ENCODE data around the gene TUBAL3. TPM values are rescaled to one million over a fixed set of nuclear protein-coding genes. Genes with fewer than 3 reads are reported as not detected.

The TUBAL3 gene
- total RNA-seq, 2 donors from 2014 or later: not detected

DNA sequence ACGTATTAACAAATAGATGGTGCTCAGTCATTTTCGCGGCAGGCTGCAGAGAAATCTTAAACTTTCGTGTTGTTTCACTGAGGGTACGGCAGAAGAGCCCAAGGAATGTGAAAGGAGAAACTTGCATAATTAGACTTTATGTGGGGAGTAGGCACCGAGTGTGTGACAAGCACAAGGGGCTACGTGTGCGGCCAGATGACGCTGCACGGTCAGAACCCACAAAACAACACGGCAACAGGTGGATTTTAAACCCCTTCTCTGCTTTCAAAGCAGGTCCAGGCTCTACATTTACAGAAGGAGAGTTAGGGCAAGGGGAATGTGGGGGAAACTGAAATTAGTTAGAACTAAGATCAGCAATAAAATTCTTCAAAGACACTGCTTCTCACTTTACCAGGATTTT, 40.3 kb downstream of the TUBAL3 start:
- Histone ChIP-seq H3K4me3 (no peak overlapping the region), H3K27me3 (no peaks in the 10 kb centered on the region), H3K27ac (no peak overlapping the region), H3K4me1 (peaks cover 9% of the 10 kb centered on the region), H3K36me3 (replicated peaks in 1 of 2; ENCODE audit: insufficient read depth in 1 of 2, low read depth in 2 of 2) (no peaks in the 10 kb centered on the region), H3K9me3 (no peaks in the 10 kb centered on the region)
- ATAC-seq (no peak), DNase-seq (no peak)
- intact Hi-C loops (cut with DNase I): no loop called here
- TF ChIP-seq POLR2A (IDR thresholded peaks at IDR 0.05): no peak
- TF ChIP-seq, protein P1, sequence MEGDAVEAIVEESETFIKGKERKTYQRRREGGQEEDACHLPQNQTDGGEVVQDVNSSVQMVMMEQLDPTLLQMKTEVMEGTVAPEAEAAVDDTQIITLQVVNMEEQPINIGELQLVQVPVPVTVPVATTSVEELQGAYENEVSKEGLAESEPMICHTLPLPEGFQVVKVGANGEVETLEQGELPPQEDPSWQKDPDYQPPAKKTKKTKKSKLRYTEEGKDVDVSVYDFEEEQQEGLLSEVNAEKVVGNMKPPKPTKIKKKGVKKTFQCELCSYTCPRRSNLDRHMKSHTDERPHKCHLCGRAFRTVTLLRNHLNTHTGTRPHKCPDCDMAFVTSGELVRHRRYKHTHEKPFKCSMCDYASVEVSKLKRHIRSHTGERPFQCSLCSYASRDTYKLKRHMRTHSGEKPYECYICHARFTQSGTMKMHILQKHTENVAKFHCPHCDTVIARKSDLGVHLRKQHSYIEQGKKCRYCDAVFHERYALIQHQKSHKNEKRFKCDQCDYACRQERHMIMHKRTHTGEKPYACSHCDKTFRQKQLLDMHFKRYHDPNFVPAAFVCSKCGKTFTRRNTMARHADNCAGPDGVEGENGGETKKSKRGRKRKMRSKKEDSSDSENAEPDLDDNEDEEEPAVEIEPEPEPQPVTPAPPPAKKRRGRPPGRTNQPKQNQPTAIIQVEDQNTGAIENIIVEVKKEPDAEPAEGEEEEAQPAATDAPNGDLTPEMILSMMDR (IDR thresholded peaks at IDR 0.05): no peak
- WGBS, 2 donors: 73 to 78% methylated on average over 11 of the region's 11 CpGs

DNA sequence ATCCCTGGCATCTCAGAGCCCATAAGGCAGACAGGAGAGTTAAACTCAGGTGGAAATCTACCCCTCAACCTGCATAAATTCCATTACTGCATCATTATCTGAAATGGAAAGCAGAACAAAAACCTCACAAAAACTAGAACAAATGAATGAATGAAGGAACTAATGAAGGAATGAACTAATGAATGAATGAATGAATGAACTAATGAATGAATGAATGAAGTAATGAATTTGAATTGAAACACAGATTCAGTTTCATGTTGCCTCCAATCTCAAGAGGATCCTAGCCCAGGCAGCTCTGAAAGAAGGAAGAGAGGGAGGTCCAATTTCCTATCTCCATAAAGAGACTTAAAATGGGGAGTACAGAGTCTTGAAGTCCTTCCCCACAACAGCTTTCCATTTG, 41.8 kb downstream of the TUBAL3 start:
- ATAC-seq (no peak), DNase-seq (no peak)
- Histone ChIP-seq H3K27me3 (no peaks in the 10 kb centered on the region), H3K27ac (no peak overlapping the region), H3K9me3 (no peaks in the 10 kb centered on the region), H3K36me3 (replicated peaks in 1 of 2; ENCODE audit: insufficient read depth in 1 of 2, low read depth in 2 of 2) (no peaks in the 10 kb centered on the region), H3K4me1 (peaks cover 9% of the 10 kb centered on the region), H3K4me3 (no peak overlapping the region)
- TF ChIP-seq POLR2A (IDR thresholded peaks at IDR 0.05): no peak
- TF ChIP-seq, protein P1 (IDR thresholded peaks at IDR 0.05): no peak
- intact Hi-C loops (cut with DNase I): no loop called here

DNA sequence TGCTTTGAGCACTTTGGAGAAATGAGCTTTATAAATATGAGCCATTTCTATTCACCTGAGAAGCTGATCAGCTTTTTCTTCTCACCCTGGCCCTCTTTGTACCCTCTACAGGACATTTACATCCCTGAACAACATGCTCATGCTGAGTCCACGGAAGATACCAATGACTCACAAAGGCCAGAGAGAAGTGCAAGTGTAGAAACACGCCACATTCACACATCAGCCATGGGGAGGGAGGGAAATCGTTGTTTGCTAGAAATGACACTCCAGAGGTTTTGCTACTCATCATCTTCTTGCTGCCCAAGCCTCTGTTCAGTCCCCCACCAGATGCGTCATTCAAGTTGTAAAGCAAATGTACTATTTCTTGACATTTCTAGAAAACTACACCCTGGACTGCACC, 42.7 kb downstream of the TUBAL3 start:
- H3K4me1 ChIP-seq: peaks cover 9% of the 10 kb centered on the region
- no peaks in the 10 kb centered on the region for H3K27me3 ChIP-seq
- no peaks in the 10 kb centered on the region for H3K36me3 ChIP-seq (replicated peaks in 1 of 2; ENCODE audit: insufficient read depth in 1 of 2, low read depth in 2 of 2)
- H3K9me3 ChIP-seq: no peaks in the 10 kb centered on the region
- H3K4me3 ChIP-seq: no peak overlapping the region
- intact Hi-C loops (cut with DNase I): no loop called here
- ATAC-seq (no peak), DNase-seq (no peak)
- H3K27ac ChIP-seq: no peak overlapping the region
- no peak for TF ChIP-seq POLR2A (IDR thresholded peaks at IDR 0.05)
- WGBS, 2 donors: 74 to 85% methylated on average over 4 of the region's 4 CpGs

DNA sequence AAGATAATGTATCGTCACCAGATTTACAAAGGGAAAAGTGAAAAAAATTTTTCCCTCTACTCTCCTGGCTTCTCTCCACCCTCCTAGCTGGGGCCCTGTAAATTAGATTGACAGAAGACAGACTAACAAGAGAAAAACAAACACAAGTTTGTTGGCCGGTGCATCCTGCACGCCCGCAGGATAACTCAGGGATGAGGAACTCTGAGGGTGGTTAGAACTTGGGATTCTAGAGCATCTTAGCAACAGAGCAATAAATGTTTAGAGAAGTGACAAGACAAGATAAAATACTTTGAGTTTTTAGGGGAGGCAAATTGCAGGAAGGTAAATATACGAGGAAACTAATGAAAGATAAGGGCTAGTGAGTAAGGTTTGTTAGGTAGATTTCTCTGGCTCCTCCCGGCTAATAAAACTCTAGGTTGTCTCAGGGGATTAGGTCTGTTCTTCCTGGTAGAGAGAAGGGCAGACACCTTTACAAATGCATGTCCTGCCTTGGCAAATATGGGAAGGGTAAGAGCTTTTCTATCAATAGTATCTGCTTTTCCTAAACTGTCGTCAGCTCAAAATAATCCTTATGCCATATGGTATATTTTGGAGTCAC, 44.2 kb downstream of the TUBAL3 start:
- DNase-seq (no peak), ATAC-seq (no peak)
- Histone ChIP-seq H3K4me3 (no peak overlapping the region), H3K4me1 (peaks cover 6% of the 10 kb centered on the region), H3K27me3 (no peaks in the 10 kb centered on the region), H3K9me3 (no peaks in the 10 kb centered on the region), H3K27ac (no peak overlapping the region), H3K36me3 (replicated peaks in 1 of 2; ENCODE audit: insufficient read depth in 1 of 2, low read depth in 2 of 2) (no peaks in the 10 kb centered on the region)
- 49 to 56% methylated on average over 7 of the region's 7 CpGs for WGBS, 2 donors
- TF ChIP-seq, protein P1 (IDR thresholded peaks at IDR 0.05): no peak
- TF ChIP-seq POLR2A (IDR thresholded peaks at IDR 0.05): no peak
- intact Hi-C loops (cut with DNase I): no loop called here

DNA sequence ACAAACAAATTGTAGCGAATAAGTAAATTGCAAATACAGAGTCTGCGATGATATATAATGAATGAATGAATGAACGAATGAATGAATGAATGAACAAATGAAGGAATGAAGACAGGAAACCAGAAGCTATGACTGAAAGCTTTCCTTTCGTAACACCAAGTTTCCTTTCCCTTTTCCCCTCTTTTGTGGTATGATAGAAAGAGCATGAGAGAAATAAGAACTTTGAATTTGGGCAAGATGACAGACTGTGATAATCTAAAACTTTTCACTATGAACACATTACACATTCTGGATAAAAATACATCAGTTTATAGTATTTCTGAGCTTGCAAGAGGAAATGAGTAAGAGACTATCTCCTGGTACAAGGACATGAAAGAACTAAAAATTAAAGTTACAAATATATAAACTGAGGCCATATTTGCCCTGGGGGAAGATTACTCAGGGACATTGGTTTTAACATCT, 48.3 kb downstream of the TUBAL3 start:
- no peaks in the 10 kb centered on the region for H3K36me3 ChIP-seq (replicated peaks in 1 of 2; ENCODE audit: insufficient read depth in 1 of 2, low read depth in 2 of 2)
- no peak for ATAC-seq

More for the DNA sequence above, 48.3 kb downstream of the TUBAL3 start:
- Histone ChIP-seq H3K27ac (no peak overlapping the region), H3K4me1 (no peaks in the 10 kb centered on the region), H3K9me3 (no peaks in the 10 kb centered on the region), H3K27me3 (no peaks in the 10 kb centered on the region), H3K4me3 (no peak overlapping the region)
- no peak for TF ChIP-seq POLR2A (IDR thresholded peaks at IDR 0.05)
- TF ChIP-seq, protein P1 (IDR thresholded peaks at IDR 0.05): no peak
- 63 to 71% methylated on average over 4 of the region's 4 CpGs for WGBS, 2 donors
- no peak for DNase-seq
- intact Hi-C loops (cut with DNase I): no loop called here
